RWPE1 (cell line): ENCODE results near the gene HIBADH.

Experiments
- CTCF ChIA-PET: fragments of 350-600 bp; sonication (Branson Sonifier 250); formaldehyde crosslinking; extraction: SDS; loops from one replicate; lab custom pipeline; 2021; lab: Yijun Ruan, JAX
- POLR2A ChIA-PET: fragments of 400-600 bp; formaldehyde crosslinking; extraction: SDS; loops from one replicate; lab custom pipeline; 2020; ENCODE audit warnings: antibody characterized with exemption; ENCODE audit not compliant: low non-redundant PET; lab: Yijun Ruan, JAX
- DNase-seq: peaks from one replicate; pipeline ENCODE4 v3.0.0; 2012; ENCODE audit warnings: low spot score
- H3K27ac ChIP-seq: fragments of 450-650 bp; 2 replicates; pipeline ENCODE4 v1.5.1; 2017
- CTCF ChIP-seq: fragments of 450-650 bp; conservative IDR thresholded peaks from 2 replicates; pipeline ENCODE4 v1.5.1; 2017; ENCODE audit warnings: low read depth, mild to moderate bottlenecking

HIBADH gene

DNA sequence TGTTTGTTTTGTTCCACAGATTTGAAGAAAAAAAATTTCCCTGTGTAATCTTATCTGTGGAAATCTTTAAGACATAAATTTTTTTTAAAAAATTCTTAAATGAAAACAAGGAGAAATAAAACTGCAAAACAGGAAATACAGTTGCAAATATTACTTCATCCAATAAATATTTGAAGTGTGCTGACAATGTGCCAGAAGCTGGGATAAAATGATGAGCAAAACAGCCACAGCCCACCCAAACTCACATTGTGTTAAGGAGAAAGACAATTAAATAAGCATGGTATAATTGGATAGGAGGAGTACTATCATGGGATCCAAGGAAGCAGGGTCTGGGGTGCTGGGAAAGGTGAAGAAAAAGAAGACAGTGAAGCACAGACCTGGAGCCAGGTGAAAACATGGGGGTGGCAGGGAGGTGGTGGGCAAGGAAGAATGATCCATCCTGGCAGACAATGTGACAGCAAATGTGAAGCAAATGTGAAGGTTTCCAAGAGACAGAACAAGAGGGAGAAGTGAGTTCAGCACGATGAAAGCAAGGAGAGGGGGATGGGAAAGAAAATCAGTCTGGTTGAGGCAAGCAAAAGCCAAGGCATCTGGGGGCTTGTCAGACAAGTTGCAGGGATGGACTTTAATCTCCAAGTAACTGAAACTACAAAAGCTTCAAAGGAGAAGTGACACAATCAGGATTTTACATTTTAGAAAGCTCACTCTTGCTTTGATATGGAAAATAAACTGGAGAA, 135.9 kb downstream of the HIBADH start:
- POLR2A ChIA-PET = no interaction called here

DNA sequence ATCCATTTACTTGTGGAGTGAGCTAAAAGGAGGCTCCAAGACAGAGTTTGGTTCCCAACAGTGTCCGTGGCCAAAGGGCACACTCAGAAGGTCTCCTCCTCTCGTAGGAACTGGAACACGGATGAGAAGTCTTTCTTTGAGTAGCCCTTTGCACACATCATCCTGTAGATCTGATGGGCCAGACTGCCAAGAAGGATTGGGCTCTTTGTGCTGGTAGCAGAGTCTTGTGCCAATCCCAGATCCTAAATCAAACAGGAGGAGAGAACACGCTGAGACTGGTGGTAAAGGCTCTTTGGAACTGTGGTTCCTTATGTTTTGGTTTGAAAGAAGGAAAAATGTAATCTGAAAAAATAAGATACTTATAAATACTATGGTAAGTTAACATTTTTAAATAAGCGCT, 136.6 kb downstream of the HIBADH start:
- no peak overlapping the region for H3K27ac ChIP-seq
- ChIA-PET CTCF (interaction anchor here (0.7 kb wide), 1 partner anchor 53 kb away, joined by 5 read pairs; no protein-coding TSS in a partner anchor), POLR2A (no interaction called here)
- no peak for DNase-seq
- no peak for TF ChIP-seq CTCF

More for the DNA sequence above, 135.9 kb downstream of the HIBADH start:
- TF ChIP-seq CTCF = no peak
- CTCF ChIA-PET = no interaction called here
- DNase-seq = no peak
- H3K27ac ChIP-seq = no peak overlapping the region

GRCh38 chr7:27523321-27523720, 139.4 kb downstream of the HIBADH start:
- CTCF ChIA-PET = no interaction called here
- POLR2A ChIA-PET = no interaction called here
- H3K27ac ChIP-seq = no peak overlapping the region
- no peak for DNase-seq
- no peak for TF ChIP-seq CTCF

DNA sequence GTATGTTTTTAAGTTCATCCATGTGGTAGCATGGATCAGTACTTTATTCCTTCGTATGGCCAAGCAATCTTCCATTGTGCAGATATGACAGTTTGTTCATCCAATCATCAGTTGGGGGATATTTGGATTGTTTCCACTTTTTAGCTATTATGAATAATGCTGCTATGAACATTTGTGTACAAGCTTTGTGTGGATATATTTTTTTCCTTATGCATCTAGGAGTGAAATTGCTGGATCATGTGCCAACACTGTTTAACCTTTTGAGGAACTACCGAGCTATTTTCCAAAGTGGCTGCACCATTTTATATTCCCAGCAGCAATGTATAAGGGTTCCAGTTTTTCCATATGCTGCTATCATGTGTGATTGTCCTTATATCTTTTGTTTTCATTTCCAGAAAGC, 140.1 kb downstream of the HIBADH start:
- CTCF ChIA-PET = interaction anchor here (0.6 kb wide), 1 partner anchor 379 kb away, joined by 3 read pairs; no protein-coding TSS in a partner anchor
- no peak overlapping the region for H3K27ac ChIP-seq
- TF ChIP-seq CTCF = no peak
- POLR2A ChIA-PET = no interaction called here
- no peak for DNase-seq

GRCh38 chr7:27520815-27521790, 141.6 kb downstream of the HIBADH start:
- ChIA-PET CTCF (interaction anchor here (1.0 kb wide), 1 partner anchor 9 kb away, joined by 5 read pairs; no protein-coding TSS in a partner anchor), POLR2A (no interaction called here)
- DNase-seq = no peak
- H3K27ac ChIP-seq = no peak overlapping the region
- TF ChIP-seq CTCF = no peak

GRCh38 chr7:27519793-27520469, 142.8 kb downstream of the HIBADH start:
- POLR2A ChIA-PET = no interaction called here
- CTCF ChIA-PET = interaction anchor here (1.0 kb wide), 1 partner anchor 8 kb away, joined by 5 read pairs; no protein-coding TSS in a partner anchor
- no peak for DNase-seq
- TF ChIP-seq CTCF = no peak
- no peak overlapping the region for H3K27ac ChIP-seq
